Liver (tissue), 9 donors: ENCODE results near the gene ZNF594. TPM values are rescaled to one million over a fixed set of nuclear protein-coding genes. Genes with fewer than 3 reads are reported as not detected.

Experiments
- DNase-seq: peaks from one replicate; pipeline ENCODE4 v3.0.0-alpha.2; 2017; ENCODE audit warnings: low spot score
- H3K27ac ChIP-seq, 2 donors: one replicate each; pipeline ENCODE4 v1.7.0; 2013; ENCODE audit warnings: inconsistent platforms in 2 of 2, low read length in 2 of 2, control low read depth in 1 of 2, low read depth in 1 of 2, mild to moderate bottlenecking in 1 of 2
- H3K27me3 ChIP-seq, 4 donors: one replicate each; pipeline versions ENCODE4 v1.6.1 to v1.7.0; 2013; ENCODE audit warnings: low read length in 3 of 4, inconsistent platforms in 1 of 4, mild to moderate bottlenecking in 1 of 4, moderate library complexity in 1 of 4; ENCODE audit not compliant: control insufficient read depth in 4 of 4, insufficient read depth in 4 of 4
- H3K36me3 ChIP-seq, 4 donors: one replicate each; pipeline versions ENCODE4 v1.6.1 to v1.7.0; 2013; ENCODE audit warnings: low read length in 3 of 4, mild to moderate bottlenecking in 3 of 4, low read depth in 1 of 4, moderate library complexity in 1 of 4; ENCODE audit not compliant: control insufficient read depth in 4 of 4, insufficient read depth in 3 of 4
- H3K4me1 ChIP-seq, 4 donors: one replicate each; pipeline versions ENCODE4 v1.6.1 to v1.7.0; 2013; ENCODE audit warnings: low read length in 3 of 4, mild to moderate bottlenecking in 3 of 4, moderate library complexity in 1 of 4; ENCODE audit not compliant: control insufficient read depth in 4 of 4, insufficient read depth in 4 of 4
- H3K4me3 ChIP-seq, 3 donors: one replicate each; pipeline versions ENCODE4 v1.6.1 to v1.7.0; 2013; ENCODE audit warnings: low read length in 3 of 3, control low read depth in 1 of 3, low read depth in 1 of 3, mild to moderate bottlenecking in 1 of 3
- H3K9ac ChIP-seq, 2 donors: one replicate each; pipeline ENCODE4 v1.7.0; 2013; ENCODE audit warnings: low read length in 2 of 2, mild to moderate bottlenecking in 2 of 2, moderate library complexity in 2 of 2, control low read depth in 1 of 2, low read depth in 1 of 2
- H3K9me3 ChIP-seq, 4 donors: one replicate each; pipeline versions ENCODE4 v1.6.1 to v1.7.0; 2013; ENCODE audit warnings: low read length in 3 of 4; ENCODE audit not compliant: control insufficient read depth in 4 of 4
- ATF3 ChIP-seq: IDR thresholded peaks from 2 replicates; pipeline ENCODE4 v1.6.1; 2016; ENCODE audit warnings: antibody characterized with exemption
- EGR1 ChIP-seq, 2 donors: IDR thresholded peaks; 2 replicates each; pipeline ENCODE4 v1.6.1; 2016 to 2018; ENCODE audit warnings: antibody characterized with exemption in 2 of 2, low read depth in 2 of 2
- FOXA1 ChIP-seq: IDR thresholded peaks from 2 replicates; pipeline ENCODE4 v1.6.1; 2016; ENCODE audit warnings: antibody characterized with exemption
- FOXA2 ChIP-seq: IDR thresholded peaks from 2 replicates; pipeline ENCODE4 v1.6.1; 2016; ENCODE audit warnings: antibody characterized with exemption
- GABPA ChIP-seq, 2 donors: IDR thresholded peaks in 1 of 2; conservative IDR thresholded peaks in 1 of 2; 2 replicates each; pipeline ENCODE4 v1.6.1; 2016; ENCODE audit warnings: antibody characterized with exemption in 2 of 2, mild to moderate bottlenecking in 1 of 2, moderate library complexity in 1 of 2
- HNF4A ChIP-seq, 2 donors: conservative IDR thresholded peaks; 2 replicates each; pipeline ENCODE4 v1.6.1; 2016; ENCODE audit warnings: antibody characterized with exemption in 2 of 2, mild to moderate bottlenecking in 2 of 2
- HNF4G ChIP-seq: IDR thresholded peaks from 2 replicates; pipeline ENCODE4 v1.6.1; 2016; ENCODE audit warnings: antibody characterized with exemption
- JUND ChIP-seq, 2 donors: IDR thresholded peaks; 2 replicates each; pipeline ENCODE4 v1.6.1; 2016; ENCODE audit warnings: antibody characterized with exemption in 2 of 2
- MAX ChIP-seq: IDR thresholded peaks from 2 replicates; pipeline ENCODE4 v1.6.1; 2016; ENCODE audit warnings: antibody characterized with exemption
- NR2F2 ChIP-seq: IDR thresholded peaks from 2 replicates; pipeline ENCODE4 v1.6.1; 2016; ENCODE audit warnings: antibody characterized with exemption
- RAD21 ChIP-seq, 2 donors: IDR thresholded peaks; 2 replicates each; pipeline ENCODE4 v1.6.1; 2016; ENCODE audit warnings: antibody characterized with exemption in 2 of 2, mild to moderate bottlenecking in 2 of 2
- REST ChIP-seq: IDR thresholded peaks from 2 replicates; pipeline ENCODE4 v1.6.1; 2016; ENCODE audit warnings: antibody characterized with exemption, mild to moderate bottlenecking
- RXRA ChIP-seq, 2 donors: IDR thresholded peaks; 2 replicates each; pipeline ENCODE4 v1.6.1; 2017 to 2018; ENCODE audit warnings: antibody characterized with exemption in 2 of 2, mild to moderate bottlenecking in 1 of 2
- TAF1 ChIP-seq: conservative IDR thresholded peaks from 2 replicates; pipeline ENCODE4 v1.6.1; 2016; ENCODE audit warnings: antibody characterized with exemption, mild to moderate bottlenecking
- YY1 ChIP-seq: IDR thresholded peaks from 2 replicates; pipeline ENCODE4 v1.6.1; 2016; ENCODE audit warnings: antibody characterized with exemption, mild to moderate bottlenecking
- ZBTB33 ChIP-seq: IDR thresholded peaks from 2 replicates; pipeline ENCODE4 v1.6.1; 2016; ENCODE audit warnings: antibody characterized with exemption
- WGBS: extraction: QIAGEN DNeasy Blood & Tissue Kit; methylation state at CpG from one replicate; pipeline ENCODE4 v1.1.7; 2013; 5-methylcytosine and 5-hydroxymethylcytosine counted together
- polyA plus RNA-seq, 2 donors: library from polyadenylated mRNA; stranded (reverse) in 1 of 2; unstranded in 1 of 2; fragments of 200-250 nt in 1 of 2; fragments of >200 nt in 1 of 2; fragmentation: Nextera tagmentation in 1 of 2; extraction: Ambion mirVana in 1 of 2; gene quantifications; one replicate each; pipeline versions ENCODE4 v1.2.1 to v1.2.3, GENCODE V29; 2013 to 2015
- total RNA-seq, 2 donors: library from RNA; depleted of rRNA; stranded (reverse); fragments of >200 nt; gene quantifications; one replicate each; pipeline ENCODE4 v1.2.3, GENCODE V29; 2014
- donor health status: healthy.
- donor health status: healthy.
- donor health status: healthy.
- donor health status: healthy.
- donor health status: healthy.

The ZNF594 gene
- total and polyA plus RNA-seq, 4 donors, result 0.76 to 7.4 (median 4.1) TPM

- 86% methylated on average over 7 of the region's 7 CpGs for WGBS
- Histone ChIP-seq H3K36me3 (peaks cover 0 to 3% (median under 1%) of the 10 kb centered on the region in 4 donors), H3K27me3 (no peaks in the 10 kb centered on the region), H3K9me3 (no peaks in the 10 kb centered on the region), H3K9ac (no peak overlapping the region), H3K27ac (no peak overlapping the region), H3K4me3 (no peak overlapping the region), H3K4me1 (no peaks in the 10 kb centered on the region)
- TF ChIP-seq JUND (IDR thresholded peaks at IDR 0.05) (no peak), YY1 (no peak), EGR1 (IDR thresholded peaks at IDR 0.05; ENCODE audit: low read depth in 2 of 2) (no peak), NR2F2 (no peak), MAX (no peak), HNF4A (conservative IDR thresholded peaks at IDR 0.05) (no peak), GABPA (IDR thresholded peaks at IDR 0.05 in 1 of 2, conservative IDR thresholded peaks at IDR 0.05 in 1 of 2) (no peak), TAF1 (no peak), ZBTB33 (no peak)
- no peak for DNase-seq
These were observed 19.8 kb upstream of the ZNF594 start for GRCh38 chr17:5211458-5211857.

- no peak overlapping the region for H3K4me3 ChIP-seq
- no peak for DNase-seq
- no peaks in the 10 kb centered on the region for H3K9me3 ChIP-seq
- H3K9ac ChIP-seq, result no peak overlapping the region
- no peak overlapping the region for H3K27ac ChIP-seq
- peaks cover 0 to 3% (median under 1%) of the 10 kb centered on the region in 4 donors for H3K36me3 ChIP-seq
- TF ChIP-seq HNF4A (conservative IDR thresholded peaks at IDR 0.05), result no peak
- TF ChIP-seq ATF3, result no peak
- TF ChIP-seq MAX, result no peak
- no peaks in the 10 kb centered on the region for H3K4me1 ChIP-seq
- H3K27me3 ChIP-seq, result no peaks in the 10 kb centered on the region
- WGBS, result 90% methylated on average over 8 of the region's 8 CpGs
These were observed 19.1 kb upstream of the ZNF594 start for GRCh38 chr17:5210614-5211252.

GRCh38 chr17:5210091-5210490 is 18.4 kb upstream of the ZNF594 start:
- Histone ChIP-seq H3K4me3 (no peak overlapping the region), H3K27ac (no peak overlapping the region), H3K27me3 (no peaks in the 10 kb centered on the region), H3K4me1 (no peaks in the 10 kb centered on the region), H3K36me3 (no peaks in the 10 kb centered on the region), H3K9ac (no peak overlapping the region), H3K9me3 (no peaks in the 10 kb centered on the region)
- TF ChIP-seq YY1, result no peak
- TF ChIP-seq HNF4G, result no peak
- no peak for TF ChIP-seq REST
- TF ChIP-seq EGR1 (IDR thresholded peaks at IDR 0.05; ENCODE audit: low read depth in 2 of 2), result no peak
- no peak for TF ChIP-seq MAX
- no peak for TF ChIP-seq RAD21 (IDR thresholded peaks at IDR 0.05)
- TF ChIP-seq FOXA2, result no peak
- no peak for TF ChIP-seq FOXA1
- no peak for TF ChIP-seq JUND (IDR thresholded peaks at IDR 0.05)
- no peak for TF ChIP-seq RXRA (IDR thresholded peaks at IDR 0.05)
- TF ChIP-seq GABPA (IDR thresholded peaks at IDR 0.05 in 1 of 2, conservative IDR thresholded peaks at IDR 0.05 in 1 of 2), result no peak
- no peak for TF ChIP-seq ATF3
- no peak for TF ChIP-seq NR2F2
- TF ChIP-seq HNF4A (conservative IDR thresholded peaks at IDR 0.05), result no peak
- WGBS, result 87% methylated on average over 5 of the region's 5 CpGs
- DNase-seq, result no peak
